GM21737 (cell line): ENCODE results near the gene ARSI.

Experiments used
- ATAC-seq: cut with Tn5 transposase; IDR thresholded peaks from one replicate; pipeline ENCODE4 v1.9.1; 2021; ENCODE audit warnings: mild to moderate bottlenecking, moderate library complexity; ENCODE audit not compliant: unreplicated experiment

ARSI gene

GRCh38 chr5:150309101-150309885 lies 6.6 kb upstream of the ARSI start:
- no peak for ATAC-seq

GRCh38 chr5:150307617-150308426 lies 5.1 kb upstream of the ARSI start:
- no peak for ATAC-seq

GRCh38 chr5:150306775-150307174 lies 4.1 kb upstream of the ARSI start:
- no peak for ATAC-seq

GRCh38 chr5:150305557-150305956 lies 2.9 kb upstream of the ARSI start:
- ATAC-seq, result no peak

- ATAC-seq, result no peak
Observed at GRCh38 chr5:150305095-150305494, 2.4 kb upstream of the ARSI start.

GRCh38 chr5:150304481-150305081 lies 1.9 kb upstream of the ARSI start:
- ATAC-seq, result no peak

- ATAC-seq, result no peak
Observed at GRCh38 chr5:150303660-150304386, 1.1 kb upstream of the ARSI start.

GRCh38 chr5:150303070-150303615 lies 438 bp upstream of the ARSI start:
- ATAC-seq, result no peak

GRCh38 chr5:150301901-150302300 lies 804 bp downstream of the ARSI start:
- no peak for ATAC-seq

- ATAC-seq, result no peak
Observed at GRCh38 chr5:150301170-150301505, 1.6 kb downstream of the ARSI start.

- ATAC-seq, result no peak
Observed at GRCh38 chr5:150300496-150301169, 2.1 kb downstream of the ARSI start.

- no peak for ATAC-seq
Observed at GRCh38 chr5:150299571-150300327, 3.0 kb downstream of the ARSI start.

GRCh38 chr5:150298701-150299451 lies 3.8 kb downstream of the ARSI start:
- ATAC-seq, result no peak

- no peak for ATAC-seq
Observed at GRCh38 chr5:150297934-150298595, 4.6 kb downstream of the ARSI start.

GRCh38 chr5:150297236-150297890 lies 5.3 kb downstream of the ARSI start:
- no peak for ATAC-seq

- ATAC-seq, result no peak
Observed at GRCh38 chr5:150296496-150296895, 6.2 kb downstream of the ARSI start.

- ATAC-seq, result no peak
Observed at GRCh38 chr5:150295741-150296486, 6.8 kb downstream of the ARSI start.
